Esophagus muscularis mucosa (tissue), 3 donors: ENCODE data around the gene RETREG2.

Experiments used
- EP300 ChIP-seq: sonication (generic); formaldehyde crosslinking; IDR thresholded peaks from one replicate; pipeline ENCODE4 v1.6.1; 2017; ENCODE audit warnings: antibody characterized with exemption
- POLR2A ChIP-seq: fragments of 450-650 bp; IDR thresholded peaks from one replicate; pipeline ENCODE4 v1.6.1; 2017; ENCODE audit warnings: antibody characterized with exemption, moderate library complexity, mild to moderate bottlenecking, low read depth
- POLR2AphosphoS5 ChIP-seq, 2 donors: sonication (generic); formaldehyde crosslinking; IDR thresholded peaks; one replicate each; pipeline ENCODE4 v1.6.1; 2017; ENCODE audit warnings: antibody characterized with exemption in 2 of 2

DNA sequence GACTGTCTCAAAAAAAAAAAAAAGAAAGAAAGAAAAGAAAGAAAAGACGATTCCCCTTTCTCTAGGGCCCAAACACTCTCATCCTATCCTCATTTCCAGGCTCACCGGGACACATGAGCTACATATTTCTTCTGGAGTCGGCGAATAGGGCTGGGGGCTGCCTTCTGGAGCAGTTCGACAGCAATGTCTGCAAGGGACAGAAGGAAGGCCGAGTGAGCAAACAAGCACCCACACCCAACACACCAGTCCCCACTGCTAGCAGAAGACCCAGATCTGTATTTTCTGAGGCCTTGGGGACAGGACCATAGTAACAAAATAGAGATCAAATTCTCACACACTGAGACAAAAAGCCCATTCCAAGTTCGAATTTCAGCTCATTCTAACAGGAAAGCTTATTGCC is 2.6 kb upstream of the RETREG2 start:
- TF ChIP-seq EP300 (no peak), POLR2AphosphoS5 (IDR thresholded peaks at IDR 0.05) (no peak), POLR2A (no peak)
